Fibroblast of villous mesenchyme (primary cell): ENCODE data around the gene NUDT3. TPM values are rescaled to one million over a fixed set of nuclear protein-coding genes. Genes with fewer than 3 reads are reported as not detected.

Experiments used
- DNase-seq: peaks from one replicate; pipeline ENCODE4 v3.0.0-alpha.2; 2010; ENCODE audit warnings: low read depth
- H3K4me3 ChIP-seq: 2 replicates; pipeline ENCODE4 v1.5.1; 2011; ENCODE audit warnings: low read depth, mild to moderate bottlenecking, low read length
- total RNA-seq: library from RNA; depleted of rRNA; stranded (reverse); fragments of >200 nt; gene quantifications from 2 replicates; pipeline ENCODE4 v1.2.3, GENCODE V29; 2012
- TF ChIP-seq, protein P1 (sequence below): IDR thresholded peaks from 2 replicates; pipeline ENCODE4 v1.5.1; 2012; ENCODE audit warnings: low read depth, mild to moderate bottlenecking, low read length; ENCODE audit not compliant: insufficient read depth

Gene NUDT3
- total RNA-seq, 1 donor = 31.1 TPM

DNA sequence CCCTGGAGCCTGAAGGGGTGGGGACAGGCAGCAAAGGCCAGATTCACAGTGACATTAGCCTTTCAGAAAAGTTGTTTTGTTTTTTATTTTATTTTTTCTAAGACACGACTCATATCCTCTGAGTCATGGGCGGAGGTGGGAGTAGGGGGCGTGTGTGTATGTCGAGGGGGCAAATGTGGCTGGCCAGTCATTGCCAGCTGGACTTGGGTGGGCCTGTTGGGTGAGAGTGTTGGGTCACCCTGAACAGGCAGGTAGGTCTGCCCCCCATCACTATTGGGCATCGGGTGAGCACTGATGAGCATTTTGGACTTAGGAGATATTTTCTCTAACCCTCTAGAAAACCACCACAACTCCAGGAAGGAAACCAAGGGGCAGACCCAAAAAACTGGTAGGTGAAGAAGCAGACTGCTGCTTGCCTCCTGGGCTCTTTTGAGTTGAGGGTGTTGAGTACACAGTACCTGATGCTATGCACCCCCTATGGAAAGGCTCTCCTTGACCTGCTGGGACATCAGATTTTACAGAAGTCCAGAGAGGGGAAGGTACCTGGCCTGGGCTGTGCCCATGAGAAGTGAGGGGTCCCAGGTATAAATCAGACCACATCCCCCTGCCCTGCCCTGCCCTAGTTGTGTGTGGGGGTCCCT lies 149.2 kb downstream of the NUDT3 start:
- DNase-seq = peak; percentile 35
- H3K4me3 ChIP-seq = no peak overlapping the region
- TF ChIP-seq, protein P1, sequence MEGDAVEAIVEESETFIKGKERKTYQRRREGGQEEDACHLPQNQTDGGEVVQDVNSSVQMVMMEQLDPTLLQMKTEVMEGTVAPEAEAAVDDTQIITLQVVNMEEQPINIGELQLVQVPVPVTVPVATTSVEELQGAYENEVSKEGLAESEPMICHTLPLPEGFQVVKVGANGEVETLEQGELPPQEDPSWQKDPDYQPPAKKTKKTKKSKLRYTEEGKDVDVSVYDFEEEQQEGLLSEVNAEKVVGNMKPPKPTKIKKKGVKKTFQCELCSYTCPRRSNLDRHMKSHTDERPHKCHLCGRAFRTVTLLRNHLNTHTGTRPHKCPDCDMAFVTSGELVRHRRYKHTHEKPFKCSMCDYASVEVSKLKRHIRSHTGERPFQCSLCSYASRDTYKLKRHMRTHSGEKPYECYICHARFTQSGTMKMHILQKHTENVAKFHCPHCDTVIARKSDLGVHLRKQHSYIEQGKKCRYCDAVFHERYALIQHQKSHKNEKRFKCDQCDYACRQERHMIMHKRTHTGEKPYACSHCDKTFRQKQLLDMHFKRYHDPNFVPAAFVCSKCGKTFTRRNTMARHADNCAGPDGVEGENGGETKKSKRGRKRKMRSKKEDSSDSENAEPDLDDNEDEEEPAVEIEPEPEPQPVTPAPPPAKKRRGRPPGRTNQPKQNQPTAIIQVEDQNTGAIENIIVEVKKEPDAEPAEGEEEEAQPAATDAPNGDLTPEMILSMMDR = no peak

DNA sequence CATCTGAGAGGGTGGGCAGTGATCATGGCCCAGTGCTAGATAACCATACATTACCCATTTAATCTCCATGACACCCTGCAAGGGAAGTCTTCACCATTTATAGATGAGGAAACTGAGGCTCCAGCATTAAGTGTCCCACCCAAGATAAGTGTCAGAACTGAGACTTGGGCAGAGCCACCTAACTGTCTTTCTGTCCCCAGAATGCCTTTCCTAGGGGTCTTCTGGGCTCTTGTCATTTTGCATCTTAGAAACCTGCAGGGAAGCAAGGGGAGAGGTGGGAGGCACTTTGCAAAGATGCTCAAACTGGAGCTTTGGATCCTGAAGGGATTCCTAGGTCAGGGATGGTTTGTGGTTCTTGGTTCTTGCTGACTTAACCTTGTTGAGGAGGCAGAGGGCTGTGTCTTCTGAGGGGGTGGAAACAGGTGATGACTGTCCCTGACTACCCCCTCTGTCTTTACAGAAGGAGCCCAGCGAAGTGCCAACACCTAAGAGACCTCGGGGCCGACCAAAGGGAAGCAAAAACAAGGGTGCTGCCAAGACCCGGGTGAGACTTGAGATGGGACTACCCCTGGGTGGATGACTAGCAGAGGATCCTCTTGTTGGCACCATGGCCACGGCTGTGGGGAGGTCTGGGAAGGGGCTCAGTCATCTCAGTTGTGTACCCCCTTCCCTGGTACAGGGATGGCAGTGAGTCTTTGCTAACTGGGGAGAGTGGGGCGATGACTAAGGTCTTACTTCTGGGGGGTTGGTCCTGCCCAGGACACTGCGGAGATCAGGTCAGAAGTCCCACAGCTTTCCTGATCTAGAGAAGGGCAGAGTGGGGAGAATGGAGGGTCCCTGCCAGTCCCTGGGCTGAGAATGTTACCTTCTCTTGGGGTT lies 150.0 kb downstream of the NUDT3 start:
- no peak overlapping the region for H3K4me3 ChIP-seq
- DNase-seq = no peak
- TF ChIP-seq, protein P1 = no peak

DNA sequence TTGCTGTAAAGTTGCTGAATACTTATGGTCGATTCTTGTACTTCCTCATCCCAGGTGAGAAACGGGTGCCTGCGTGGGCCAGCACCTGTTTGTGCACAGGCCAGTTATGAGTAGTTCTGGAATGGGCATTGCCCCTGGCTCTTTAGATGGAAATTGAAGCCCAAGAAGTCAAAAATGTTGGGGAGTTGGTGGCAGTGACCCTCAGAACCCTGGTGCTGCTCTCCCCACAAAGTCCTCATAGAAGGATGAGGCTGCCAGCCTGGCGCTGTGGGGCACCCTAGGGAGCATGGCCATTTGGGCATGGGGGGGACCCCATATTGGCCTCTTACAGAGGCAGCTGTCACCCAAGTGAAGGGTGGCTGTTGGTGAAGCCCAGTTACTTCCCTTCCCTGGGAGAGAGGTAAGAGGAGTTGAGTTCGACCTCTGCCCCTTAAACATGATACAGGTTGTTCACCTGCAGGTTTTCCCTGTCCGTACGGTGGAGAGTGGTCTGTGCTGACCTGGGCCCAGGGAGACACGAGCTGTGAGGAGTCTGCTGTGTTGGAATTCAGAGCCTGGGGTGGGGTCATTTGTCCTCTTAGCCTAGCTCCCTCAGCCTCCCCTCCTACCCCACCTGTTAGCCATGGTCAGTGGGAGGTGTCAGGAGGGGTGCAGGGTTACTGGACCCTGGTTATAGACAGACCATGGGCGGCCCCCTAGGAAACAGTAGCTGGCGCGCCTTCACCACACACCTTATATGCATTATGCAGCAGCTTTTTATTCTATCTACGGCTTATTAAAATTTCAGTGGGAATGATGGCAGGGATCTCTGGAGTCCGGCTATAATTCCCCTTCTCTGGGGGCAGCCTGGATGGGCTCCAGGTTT lies 150.9 kb downstream of the NUDT3 start:
- H3K4me3 ChIP-seq = no peak overlapping the region
- no peak for DNase-seq
- TF ChIP-seq, protein P1 = no peak

DNA sequence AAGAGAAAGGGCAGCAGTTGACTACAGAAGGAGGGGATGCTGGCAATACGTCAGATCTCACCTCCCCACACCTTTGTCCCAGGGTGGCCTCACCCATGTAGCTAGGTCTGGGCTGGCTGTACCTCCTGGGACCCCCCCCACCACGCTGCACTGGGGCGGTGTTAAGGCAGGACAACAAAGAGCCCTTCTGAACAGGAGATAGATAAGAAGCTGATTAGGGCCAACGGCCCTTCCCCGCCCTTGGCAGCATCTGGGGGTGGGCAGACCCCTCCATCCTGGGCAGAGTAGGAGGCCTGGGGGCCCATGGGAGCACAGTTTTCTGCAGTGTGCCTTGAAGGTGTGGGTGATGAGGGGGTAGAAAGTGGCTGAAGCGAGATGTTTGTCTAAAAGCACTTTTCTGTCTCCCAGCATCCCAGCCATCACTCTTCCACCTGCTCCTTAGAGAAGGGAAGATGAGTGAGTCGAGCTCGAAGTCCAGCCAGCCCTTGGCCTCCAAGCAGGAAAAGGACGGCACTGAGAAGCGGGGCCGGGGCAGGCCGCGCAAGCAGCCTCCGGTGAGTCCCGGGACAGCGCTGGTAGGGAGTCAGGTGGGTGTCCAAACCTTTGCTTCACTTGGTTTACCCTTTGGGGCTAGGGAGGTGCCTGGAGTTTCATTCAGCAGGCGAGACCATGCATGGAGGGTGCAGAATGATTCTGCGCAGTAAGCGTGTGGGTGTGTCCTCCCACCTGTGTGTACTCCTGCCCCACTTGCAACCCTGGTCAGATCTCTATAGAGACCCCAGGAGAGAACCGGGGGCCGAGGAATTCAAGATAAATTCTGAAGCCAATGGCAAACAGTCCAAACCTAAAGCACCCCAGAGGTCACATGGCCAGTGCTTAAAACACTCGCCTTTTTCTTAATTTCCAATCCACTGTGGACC lies 151.9 kb downstream of the NUDT3 start:
- TF ChIP-seq, protein P1 = no peak
- no peak overlapping the region for H3K4me3 ChIP-seq
- DNase-seq = no peak

GRCh38 chr6:34239893-34240292 lies 152.6 kb downstream of the NUDT3 start:
- H3K4me3 ChIP-seq = no peak overlapping the region
- TF ChIP-seq, protein P1 = no peak
- DNase-seq = no peak

DNA sequence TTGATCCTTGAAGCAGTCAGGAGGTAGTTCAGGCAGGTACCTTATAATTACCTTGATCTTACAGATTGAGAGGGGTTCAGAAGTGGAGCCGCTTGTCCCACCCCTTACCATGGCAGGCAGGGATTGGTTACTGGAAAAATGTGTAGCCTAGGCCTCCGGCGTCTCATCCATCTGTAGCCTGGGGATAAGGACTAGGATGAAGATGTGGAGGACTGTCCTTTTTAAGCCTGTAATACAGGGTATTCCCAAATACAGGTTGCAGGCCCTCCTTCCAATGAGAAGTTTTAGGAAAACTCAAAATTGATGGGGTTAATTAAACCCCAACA lies 153.0 kb downstream of the NUDT3 start:
- no peak for DNase-seq
- no peak overlapping the region for H3K4me3 ChIP-seq
- TF ChIP-seq, protein P1 = no peak
